K562 (cell line): ENCODE data around the gene RNF187. TPM values are rescaled to one million over a fixed set of nuclear protein-coding genes. Genes with fewer than 3 reads are reported as not detected.

Experiments
- CEBPG ChIP-seq, 3 experiments: fragments of 200-800 bp in 1 of 3; sonication (Bioruptor generic) in 1 of 3; sonication (generic) in 1 of 3; formaldehyde crosslinking in 1 of 3; IDR thresholded peaks in 2 of 3; conservative IDR thresholded peaks in 1 of 3; 2 replicates each; pipeline versions ENCODE4 v1.6.1 to v1.8.0; 2016 to 2022; ENCODE audit warnings: missing compliant biosample characterization in 2 of 3, missing genetic modification characterization in 2 of 3, mild to moderate bottlenecking in 1 of 3, missing genetic modification reagents in 1 of 3
- E2F6 ChIP-seq, 2 experiments: IDR thresholded peaks; 2 replicates each; pipeline ENCODE4 v1.6.1; 2011; ENCODE audit warnings: borderline replicate concordance in 1 of 2, control low read depth in 1 of 2, low read depth in 1 of 2, low read length in 1 of 2, mild to moderate bottlenecking in 1 of 2, mixed read lengths in 1 of 2, moderate library complexity in 1 of 2; ENCODE audit not compliant: insufficient read depth in 1 of 2, insufficient read length in 1 of 2, poor library complexity in 1 of 2, severe bottlenecking in 1 of 2; ENCODE audit errors: extremely low read depth in 1 of 2
- EP400 ChIP-seq: fragments of 450-650 bp; IDR thresholded peaks from 2 replicates; pipeline ENCODE4 v1.6.1; 2017; ENCODE audit warnings: antibody characterized with exemption, mild to moderate bottlenecking, moderate library complexity
- EWSR1 ChIP-seq: fragments of 450-650 bp; IDR thresholded peaks from 2 replicates; pipeline ENCODE4 v1.6.1; 2018; ENCODE audit warnings: borderline replicate concordance, mild to moderate bottlenecking, low read depth, moderate library complexity; ENCODE audit not compliant: partially characterized antibody
- FOXK1 ChIP-seq: sonication (generic); formaldehyde crosslinking; IDR thresholded peaks from 2 replicates; pipeline ENCODE4 v1.8.0; 2022; ENCODE audit warnings: missing genetic modification reagents, mild to moderate bottlenecking, borderline replicate concordance
- HDAC1 ChIP-seq, 2 experiments: fragments of 450-650 bp; IDR thresholded peaks; 2 replicates each; pipeline ENCODE4 v1.6.1; 2016 to 2017; ENCODE audit warnings: inconsistent platforms in 1 of 2, mild to moderate bottlenecking in 1 of 2, moderate library complexity in 1 of 2
- HMGN3 ChIP-seq: IDR thresholded peaks from 2 replicates; pipeline ENCODE4 v1.6.1; 2011; ENCODE audit warnings: borderline replicate concordance, low read depth, mild to moderate bottlenecking, mixed read lengths, low read length; ENCODE audit not compliant: insufficient read length; ENCODE audit errors: extremely low read depth
- LARP7 ChIP-seq: fragments of 450-650 bp; IDR thresholded peaks from 2 replicates; pipeline ENCODE4 v1.6.1; 2016
- PBX2 ChIP-seq, 2 experiments: IDR thresholded peaks in 1 of 2; conservative IDR thresholded peaks in 1 of 2; 2 replicates each; pipeline ENCODE4 v1.6.1; 2016; ENCODE audit warnings: low read depth in 2 of 2, mild to moderate bottlenecking in 1 of 2, missing compliant biosample characterization in 1 of 2, missing genetic modification characterization in 1 of 2, moderate library complexity in 1 of 2
- PTBP1 ChIP-seq: fragments of 200-400 bp; formaldehyde crosslinking; IDR thresholded peaks from 2 replicates; pipeline ENCODE4 v1.6.1; 2017; ENCODE audit warnings: low read depth, low read length
- RBBP5 ChIP-seq: fragments of 200-600 bp; sonication (generic); IDR thresholded peaks from 2 replicates; pipeline ENCODE4 v1.6.1; 2012; ENCODE audit warnings: borderline replicate concordance, mild to moderate bottlenecking, low read length, control low read depth, inconsistent platforms; ENCODE audit not compliant: insufficient read depth, poor library complexity, severe bottlenecking
- RCOR1 ChIP-seq, 2 experiments: IDR thresholded peaks; 2 replicates each; pipeline ENCODE4 v1.6.1; 2012; ENCODE audit warnings: low read depth in 2 of 2, low read length in 2 of 2, borderline replicate concordance in 1 of 2, improper control_type of control experiment in 1 of 2
- SNRNP70 ChIP-seq: fragments of 200-400 bp; formaldehyde crosslinking; optimal IDR thresholded peaks from 2 replicates; pipeline ENCODE3; 2017; ENCODE audit warnings: low read depth, low read length
- U2AF1 ChIP-seq: fragments of 200-400 bp; formaldehyde crosslinking; optimal IDR thresholded peaks from 2 replicates; pipeline ENCODE3; 2017; ENCODE audit warnings: mild to moderate bottlenecking, low read depth, low read length, moderate library complexity
- ZBTB1 ChIP-seq: sonication (generic); formaldehyde crosslinking; IDR thresholded peaks from 2 replicates; pipeline ENCODE4 v1.8.1; 2023; ENCODE audit warnings: missing genetic modification reagents, low read depth, mild to moderate bottlenecking, borderline replicate concordance
- ZNF277 ChIP-seq: fragments of 250-450 bp; sonication (Bioruptor Pico); IDR thresholded peaks from 2 replicates; pipeline ENCODE4 v1.8.0; 2022; ENCODE audit warnings: inconsistent platforms, mild to moderate bottlenecking, moderate library complexity, borderline replicate concordance
- ZNF77 ChIP-seq: fragments of 250-450 bp; sonication (Bioruptor Pico); IDR thresholded peaks from 2 replicates; pipeline ENCODE4 v1.5.0; 2020
- polyA plus RNA-seq, 8 experiments: library from polyadenylated mRNA; depleted of rRNA in 4 of 8; stranded (reverse) in 5 of 8; unstranded in 3 of 8; fragments of >200 nt; fragmentation: Nextera tagmentation in 2 of 8; fragmentation: Illumina TruSeq in 1 of 8; extraction: Ambion mirVana in 2 of 8; extraction: Trizol in 1 of 8; gene quantifications; 2 replicates each; pipeline versions ENCODE4 v1.2.1 to v1.2.3, GENCODE V29; 2011 to 2014; ENCODE audit warnings: inconsistent platforms in 1 of 8, missing spikeins in 1 of 8
- total RNA-seq, 7 experiments: library from RNA; depleted of rRNA in 6 of 7; stranded (reverse); fragments of >200 nt in 6 of 7; fragmentation: Illumina TruSeq in 2 of 7; extraction: Trizol in 2 of 7; gene quantifications; 2 replicates each; pipeline versions ENCODE4 v1.2.1 to v1.2.3, GENCODE V29; 2011 to 2021; ENCODE audit warnings: low replicate concordance in 1 of 7

Gene RNF187
- total and polyA plus RNA-seq, 9 of the 15 experiments (the other 6 are each of a cell fraction or from before 2014, with no cell fraction given) = 2.3 to 119 (median 41.9) TPM

GRCh38 chr1:228463559-228464455 lies 23.4 kb upstream of the RNF187 start (continued):
- TF ChIP-seq U2AF1 (no peak), EP400 (peak; percentile 90), LARP7 (no peak), ZNF77 (CRISPR knock-in tag) (no peak), PTBP1 (no peak), SNRNP70 (no peak), PBX2 (CRISPR knock-in tag; IDR thresholded peaks at IDR 0.05; ENCODE audit: low read depth) (no peak), PBX2 (tag; conservative IDR thresholded peaks at IDR 0.05; ENCODE audit: low read depth) (no peak), CEBPG (CRISPR knock-in tag; IDR thresholded peaks at IDR 0.05) (peak; percentile 92), CEBPG (tag; conservative IDR thresholded peaks at IDR 0.05 in 1 of 2, IDR thresholded peaks at IDR 0.05 in 1 of 2) (peak; percentile 84 to 93), HMGN3 (peak; percentile 91), RCOR1 (IDR thresholded peaks at IDR 0.05; ENCODE audit: borderline replicate concordance in 1 of 2, low read depth in 2 of 2, low read length in 2 of 2) (peak in 1 of 2 experiments; percentile 96; a peak in 2 of 4 replicates), RBBP5 (peak; percentile 54), E2F6 (IDR thresholded peaks at IDR 0.05; ENCODE audit: borderline replicate concordance in 1 of 2, extremely low read depth in 1 of 2, insufficient read depth in 1 of 2, insufficient read length in 1 of 2, low read depth in 1 of 2, low read length in 1 of 2, poor library complexity in 1 of 2, severe bottlenecking in 1 of 2) (peak; percentile 69 to 81), ZBTB1 (CRISPR knock-in tag) (0 out of 2 replicates have a peak, but pooled peaks have one; percentile 30), EWSR1 (no peak), FOXK1 (CRISPR knock-in tag) (0 out of 2 replicates have a peak, but pooled peaks have one; percentile 66), HDAC1 (IDR thresholded peaks at IDR 0.05) (peak in 1 of 2 experiments; percentile 93; a peak in 2 of 4 replicates), ZNF277 (CRISPR knock-in tag) (no peak)
